NCI-H2227 treated with DMSO at 0.1 percent for 48 hours (cell line): Measurements from ENCODE around the gene RASA4B.
"Not testable (repeated sequence)": the region's sequence is repeated elsewhere in the genome, so short reads cannot be mapped to it uniquely, and the experiment has no call there.

Experiments used
- DNase-seq: peaks from one replicate; lab custom pipeline; 2025; lab: John Stamatoyannopoulos, UW

The RASA4B gene

GRCh38 chr7:102517550-102518147 is at the start of gene RASA4B:
TSS of gene RASA4B (minus strand) at chr7:102517777. CDS start at chr7:102517710, 67 bp downstream.
- not testable (repeated sequence) for DNase-seq

- DNase-seq = not testable (repeated sequence)
These were observed 33.3 kb upstream of the RASA4B start, which contains the start of gene SPDYE2 for GRCh38 chr7:102550808-102551422. TSS of gene SPDYE2 (plus strand) at chr7:102551226. CDS start at chr7:102553256, 2,030 bp downstream.

DNA sequence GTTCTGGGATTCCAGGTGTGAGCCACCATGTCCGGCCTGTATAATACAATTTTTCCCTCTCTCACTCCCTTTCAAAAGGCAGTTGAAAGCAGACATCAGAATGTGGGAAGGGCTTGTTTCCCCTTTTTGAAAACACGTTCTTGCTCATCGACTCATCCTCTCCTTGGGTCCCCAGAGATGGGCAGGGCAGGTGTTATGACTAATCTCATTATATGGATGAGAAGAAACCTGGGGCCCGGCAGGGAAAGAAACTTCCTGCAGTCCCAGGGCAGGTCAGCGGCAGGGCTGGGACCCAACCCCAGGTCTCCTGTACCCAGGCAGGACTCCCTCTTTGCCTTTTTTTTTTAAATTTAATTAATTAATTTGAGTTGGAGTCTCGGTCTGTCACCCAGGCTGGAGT is 28.8 kb upstream of the RASA4B start:
- not testable (repeated sequence) for DNase-seq

GRCh38 chr7:102545288-102545687 is 27.7 kb upstream of the RASA4B start:
- not testable (repeated sequence) for DNase-seq

DNA sequence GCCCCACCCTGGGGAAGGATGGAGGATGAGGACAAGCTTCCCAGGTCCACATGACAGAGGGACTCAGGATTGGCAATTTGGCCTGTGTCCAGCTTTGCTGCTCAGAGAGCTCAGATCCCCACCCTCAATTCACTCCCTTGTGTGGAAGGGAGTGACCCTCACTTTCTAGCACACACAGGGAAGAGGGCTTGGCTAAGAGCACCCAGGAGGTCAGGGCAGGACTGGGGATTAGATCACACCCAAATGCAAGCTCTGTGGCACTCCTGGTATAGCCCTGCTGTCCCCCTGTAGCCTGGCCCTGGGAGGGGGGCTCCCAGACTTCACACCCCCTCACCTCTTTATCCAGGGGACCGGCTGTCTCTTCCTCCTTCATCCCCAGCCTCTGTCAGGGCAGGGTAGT is 26.8 kb upstream of the RASA4B start:
- DNase-seq = not testable (repeated sequence)

DNA sequence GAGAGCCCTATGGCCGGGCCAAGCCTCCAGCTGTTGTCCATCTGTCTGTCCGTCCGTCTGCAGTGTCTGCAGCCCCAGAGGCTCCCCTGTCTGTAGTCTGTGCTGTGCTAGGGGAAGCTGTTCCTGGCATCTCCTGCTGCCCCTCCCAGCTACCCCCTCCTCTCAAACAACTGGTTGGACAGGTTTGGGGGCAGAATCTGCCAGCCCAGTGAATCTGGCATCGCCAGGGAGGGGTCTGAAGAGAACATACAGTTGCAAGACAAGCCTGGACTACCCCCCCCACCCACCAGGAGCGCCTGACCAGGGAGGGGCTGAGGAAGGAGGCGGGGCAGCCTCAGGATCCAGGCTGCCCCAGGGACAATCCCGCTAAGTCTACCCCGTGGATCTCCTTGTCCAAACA is 26.0 kb upstream of the RASA4B start, which contains the start of gene UPK3BL2:
TSS of gene UPK3BL2 (minus strand) at position 101 of the 400 bp plus-strand sequence. CDS start at position 41, 60 bp downstream.
- DNase-seq = not testable (repeated sequence)

- DNase-seq = not testable (repeated sequence)
These were observed 25.2 kb upstream of the RASA4B start for GRCh38 chr7:102542771-102543170.

DNA sequence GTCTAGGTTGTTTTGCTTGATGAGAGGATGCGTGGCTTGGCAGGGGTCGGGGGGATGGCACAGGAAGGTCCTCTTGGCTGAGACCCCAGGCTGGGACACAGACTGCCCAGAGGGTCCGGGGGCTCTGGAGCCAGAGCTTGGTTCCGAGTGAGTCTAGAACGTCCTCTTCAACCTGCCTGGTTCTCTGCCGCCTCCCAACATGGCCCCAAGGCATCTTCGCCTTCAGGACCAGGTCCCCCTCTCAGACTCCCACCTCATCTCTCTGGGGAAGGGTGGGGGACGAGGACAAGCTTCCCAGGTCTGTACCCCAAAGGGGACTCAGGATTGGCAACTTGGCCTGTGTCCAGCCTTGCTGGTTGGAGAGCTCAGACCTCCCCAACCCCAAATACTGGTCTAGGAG is 24.5 kb upstream of the RASA4B start:
- not testable (repeated sequence) for DNase-seq

- not testable (repeated sequence) for DNase-seq
These were observed 23.0 kb upstream of the RASA4B start for GRCh38 chr7:102540604-102541003.

DNA sequence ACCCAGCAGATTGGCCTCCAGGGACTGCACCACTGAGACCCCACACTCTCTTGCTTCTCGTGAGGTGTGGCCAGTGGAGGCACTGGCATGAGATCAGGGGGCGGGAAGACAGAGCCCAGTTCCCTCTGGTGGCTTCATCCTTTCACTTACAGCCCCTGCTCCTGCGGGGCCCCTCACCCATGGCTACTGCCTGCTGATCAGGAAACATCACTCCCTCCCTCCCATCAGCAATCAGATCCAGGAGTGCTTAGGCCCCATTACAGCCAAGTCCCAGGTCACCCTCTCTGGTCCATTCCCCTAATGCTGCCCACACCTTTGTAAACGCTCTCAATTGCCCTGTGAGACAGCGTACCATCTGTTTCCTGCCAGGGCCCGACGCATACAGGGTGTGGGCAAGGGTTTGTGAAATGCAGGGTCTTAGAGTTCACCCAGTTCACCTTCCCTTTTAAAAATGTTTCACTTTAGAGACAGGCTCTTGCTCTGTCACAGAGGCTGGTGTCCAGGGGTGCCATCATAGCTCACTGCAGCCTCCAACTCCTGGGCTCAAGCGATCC is 17.6 kb upstream of the RASA4B start:
- DNase-seq = not testable (repeated sequence)

DNA sequence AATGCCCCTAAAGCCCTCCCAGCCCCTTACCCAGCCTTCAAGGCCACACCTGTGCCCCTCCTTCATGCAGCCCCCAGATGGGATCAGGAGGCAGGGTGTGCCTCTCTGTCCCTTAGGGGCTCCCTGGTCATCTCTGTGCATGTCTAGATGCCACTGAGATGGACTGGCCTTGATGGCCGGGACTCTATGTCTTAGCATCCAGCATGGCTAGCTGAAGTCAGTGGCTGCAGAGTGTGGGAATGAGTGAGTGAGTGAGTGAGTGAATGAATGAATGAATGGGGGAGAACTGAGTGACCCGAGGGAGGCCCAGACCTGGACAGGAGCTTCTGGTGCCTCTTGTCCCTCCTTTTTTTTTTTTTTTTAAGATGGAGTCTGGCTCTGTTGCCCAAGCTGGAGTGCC is 14.6 kb upstream of the RASA4B start:
- DNase-seq = not testable (repeated sequence)

DNA sequence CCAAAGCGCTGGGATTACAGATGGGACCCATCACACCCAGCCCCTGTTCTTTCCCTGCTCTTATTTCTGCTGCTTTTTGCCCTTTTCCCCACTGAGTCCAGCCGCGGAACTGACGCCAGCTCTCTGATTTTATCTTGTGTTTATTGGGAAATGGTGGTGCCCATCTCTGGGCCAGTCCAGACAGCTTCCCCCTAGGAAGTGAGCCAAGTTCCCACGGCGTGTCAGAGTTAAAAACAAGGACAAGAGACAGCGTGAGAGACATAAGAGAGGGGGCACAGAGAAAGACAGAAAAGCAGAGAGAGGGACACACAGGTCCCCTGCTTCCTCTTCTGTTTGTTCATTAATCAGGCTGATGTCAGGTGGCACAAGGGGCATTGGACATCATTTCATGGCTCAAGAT is 14.0 kb upstream of the RASA4B start:
- not testable (repeated sequence) for DNase-seq

DNA sequence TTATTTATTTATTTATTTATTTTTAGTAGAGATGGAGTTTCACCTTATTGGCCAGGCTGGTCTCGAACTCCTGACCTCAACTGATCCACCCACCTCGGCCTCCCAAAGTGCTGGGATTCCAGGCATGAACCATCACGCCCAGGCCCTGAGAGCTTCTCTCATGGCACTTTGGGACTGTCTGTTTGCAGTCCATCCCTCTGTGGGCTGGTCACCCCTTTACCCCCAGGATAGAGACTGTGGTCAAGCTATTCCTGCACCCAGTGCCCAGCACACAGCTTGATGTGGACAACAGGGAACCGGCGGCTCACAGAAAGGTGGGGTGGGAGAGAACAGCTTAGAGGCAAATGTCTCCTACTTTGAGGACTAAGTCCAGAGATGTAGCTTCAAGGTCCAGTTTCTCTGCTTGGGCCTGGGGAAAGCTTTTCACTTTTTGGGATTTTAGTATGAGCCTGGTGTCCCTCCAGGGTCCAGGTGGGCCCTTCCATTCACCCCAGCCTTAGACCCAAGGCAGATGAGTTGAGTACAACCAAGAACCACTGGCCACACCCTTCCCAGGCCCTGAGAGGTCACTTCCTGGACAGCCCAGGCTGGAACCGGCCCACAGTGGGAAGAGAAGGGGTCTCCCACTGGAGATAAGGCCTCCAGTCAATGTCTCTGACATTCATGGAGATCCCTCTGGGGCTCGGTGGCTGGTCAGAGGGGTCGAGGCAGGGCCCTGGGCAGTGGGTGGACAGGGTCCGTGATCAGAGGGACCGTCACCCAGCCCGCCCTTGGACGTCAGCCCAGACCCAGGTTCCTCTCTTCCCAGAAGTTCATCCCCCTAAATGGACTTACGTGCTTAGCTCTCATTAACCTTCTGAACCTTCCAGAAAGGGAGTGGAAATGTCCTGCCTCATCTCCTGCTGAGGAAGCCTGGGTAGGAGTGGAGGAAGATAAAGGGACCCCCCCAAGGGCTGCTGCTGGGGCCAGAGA is 10.5 kb upstream of the RASA4B start:
- not testable (repeated sequence) for DNase-seq

- DNase-seq = not testable (repeated sequence)
These were observed 9.6 kb upstream of the RASA4B start for GRCh38 chr7:102527182-102527581.

GRCh38 chr7:102524803-102525202 is 7.2 kb upstream of the RASA4B start:
- not testable (repeated sequence) for DNase-seq

- DNase-seq = not testable (repeated sequence)
These were observed 3.2 kb upstream of the RASA4B start for GRCh38 chr7:102520797-102521196.

- DNase-seq = not testable (repeated sequence)
These were observed 626 bp downstream of the RASA4B start for GRCh38 chr7:102516951-102517350.

- not testable (repeated sequence) for DNase-seq
These were observed 1.7 kb downstream of the RASA4B start for GRCh38 chr7:102515889-102516288.

GRCh38 chr7:102514881-102515721 is 2.5 kb downstream of the RASA4B start:
- DNase-seq = not testable (repeated sequence)

GRCh38 chr7:102512642-102513221 is 4.8 kb downstream of the RASA4B start:
- DNase-seq = not testable (repeated sequence)
